Panc1 (cell line): ENCODE data around the gene CSRNP2.
"Not testable (repeated sequence)": the region's sequence is repeated elsewhere in the genome, so short reads cannot be mapped to it uniquely, and the experiment has no call there.

Source experiments
- POLR2AphosphoS5 ChIP-seq: IDR thresholded peaks from 2 replicates; pipeline ENCODE4 v1.6.1; 2012; ENCODE audit warnings: mild to moderate bottlenecking, low read depth, low read length, moderate library complexity
- SIN3A ChIP-seq: IDR thresholded peaks from 2 replicates; pipeline ENCODE4 v1.6.1; 2012; ENCODE audit warnings: low read depth, mild to moderate bottlenecking, low read length, moderate library complexity, borderline replicate concordance; ENCODE audit not compliant: insufficient read depth
- TCF7L2 ChIP-seq: IDR thresholded peaks from 2 replicates; pipeline ENCODE4 v1.6.1; 2011; ENCODE audit warnings: mild to moderate bottlenecking, low read depth, low read length, inconsistent platforms
- TF ChIP-seq, protein P1 (sequence below): fragments of 450-650 bp; IDR thresholded peaks from 2 replicates; pipeline ENCODE4 v1.5.1; 2017; ENCODE audit warnings: mild to moderate bottlenecking
- TF ChIP-seq, protein P2 (sequence below), 2 experiments: IDR thresholded peaks; 2 replicates each; pipeline ENCODE4 v1.6.1; 2011 to 2012; ENCODE audit warnings: low read depth in 2 of 2, control low read depth in 1 of 2, low read length in 1 of 2, mild to moderate bottlenecking in 1 of 2, moderate library complexity in 1 of 2; ENCODE audit not compliant: insufficient read depth in 1 of 2

DNA sequence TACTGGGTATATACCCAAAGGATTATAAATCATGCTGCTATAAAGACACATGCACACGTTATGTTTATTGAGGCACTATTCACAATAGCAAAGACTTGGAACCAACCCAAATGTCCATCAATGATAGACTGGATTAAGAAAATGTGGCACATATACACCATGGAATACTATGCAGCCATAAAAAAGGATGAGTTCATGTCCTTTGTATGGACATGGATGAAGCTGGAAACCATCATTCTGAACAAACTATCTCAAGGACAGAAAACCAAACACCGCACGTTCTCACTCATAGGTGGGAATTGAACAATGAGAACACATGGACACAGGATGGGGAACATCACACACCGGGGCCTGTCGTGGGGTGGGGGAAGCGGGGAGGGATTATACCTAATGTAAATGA lies 4.5 kb downstream of the CSRNP2 start:
- TF ChIP-seq, protein P1, sequence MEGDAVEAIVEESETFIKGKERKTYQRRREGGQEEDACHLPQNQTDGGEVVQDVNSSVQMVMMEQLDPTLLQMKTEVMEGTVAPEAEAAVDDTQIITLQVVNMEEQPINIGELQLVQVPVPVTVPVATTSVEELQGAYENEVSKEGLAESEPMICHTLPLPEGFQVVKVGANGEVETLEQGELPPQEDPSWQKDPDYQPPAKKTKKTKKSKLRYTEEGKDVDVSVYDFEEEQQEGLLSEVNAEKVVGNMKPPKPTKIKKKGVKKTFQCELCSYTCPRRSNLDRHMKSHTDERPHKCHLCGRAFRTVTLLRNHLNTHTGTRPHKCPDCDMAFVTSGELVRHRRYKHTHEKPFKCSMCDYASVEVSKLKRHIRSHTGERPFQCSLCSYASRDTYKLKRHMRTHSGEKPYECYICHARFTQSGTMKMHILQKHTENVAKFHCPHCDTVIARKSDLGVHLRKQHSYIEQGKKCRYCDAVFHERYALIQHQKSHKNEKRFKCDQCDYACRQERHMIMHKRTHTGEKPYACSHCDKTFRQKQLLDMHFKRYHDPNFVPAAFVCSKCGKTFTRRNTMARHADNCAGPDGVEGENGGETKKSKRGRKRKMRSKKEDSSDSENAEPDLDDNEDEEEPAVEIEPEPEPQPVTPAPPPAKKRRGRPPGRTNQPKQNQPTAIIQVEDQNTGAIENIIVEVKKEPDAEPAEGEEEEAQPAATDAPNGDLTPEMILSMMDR, result not testable (repeated sequence)
- not testable (repeated sequence) for TF ChIP-seq SIN3A, POLR2AphosphoS5, TCF7L2
- TF ChIP-seq, protein P2, sequence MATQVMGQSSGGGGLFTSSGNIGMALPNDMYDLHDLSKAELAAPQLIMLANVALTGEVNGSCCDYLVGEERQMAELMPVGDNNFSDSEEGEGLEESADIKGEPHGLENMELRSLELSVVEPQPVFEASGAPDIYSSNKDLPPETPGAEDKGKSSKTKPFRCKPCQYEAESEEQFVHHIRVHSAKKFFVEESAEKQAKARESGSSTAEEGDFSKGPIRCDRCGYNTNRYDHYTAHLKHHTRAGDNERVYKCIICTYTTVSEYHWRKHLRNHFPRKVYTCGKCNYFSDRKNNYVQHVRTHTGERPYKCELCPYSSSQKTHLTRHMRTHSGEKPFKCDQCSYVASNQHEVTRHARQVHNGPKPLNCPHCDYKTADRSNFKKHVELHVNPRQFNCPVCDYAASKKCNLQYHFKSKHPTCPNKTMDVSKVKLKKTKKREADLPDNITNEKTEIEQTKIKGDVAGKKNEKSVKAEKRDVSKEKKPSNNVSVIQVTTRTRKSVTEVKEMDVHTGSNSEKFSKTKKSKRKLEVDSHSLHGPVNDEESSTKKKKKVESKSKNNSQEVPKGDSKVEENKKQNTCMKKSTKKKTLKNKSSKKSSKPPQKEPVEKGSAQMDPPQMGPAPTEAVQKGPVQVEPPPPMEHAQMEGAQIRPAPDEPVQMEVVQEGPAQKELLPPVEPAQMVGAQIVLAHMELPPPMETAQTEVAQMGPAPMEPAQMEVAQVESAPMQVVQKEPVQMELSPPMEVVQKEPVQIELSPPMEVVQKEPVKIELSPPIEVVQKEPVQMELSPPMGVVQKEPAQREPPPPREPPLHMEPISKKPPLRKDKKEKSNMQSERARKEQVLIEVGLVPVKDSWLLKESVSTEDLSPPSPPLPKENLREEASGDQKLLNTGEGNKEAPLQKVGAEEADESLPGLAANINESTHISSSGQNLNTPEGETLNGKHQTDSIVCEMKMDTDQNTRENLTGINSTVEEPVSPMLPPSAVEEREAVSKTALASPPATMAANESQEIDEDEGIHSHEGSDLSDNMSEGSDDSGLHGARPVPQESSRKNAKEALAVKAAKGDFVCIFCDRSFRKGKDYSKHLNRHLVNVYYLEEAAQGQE (IDR thresholded peaks at IDR 0.05; ENCODE audit: insufficient read depth in 1 of 2, low read depth in 2 of 2, low read length in 1 of 2), result not testable (repeated sequence)
